Neural cell (in vitro differentiated cells): ENCODE measurements around the gene POLD1. TPM values are rescaled to one million over a fixed set of nuclear protein-coding genes. Genes with fewer than 3 reads are reported as not detected.

Experiments used
- H2AFZ ChIP-seq: fragments of 200-600, 300-800 bp; sonication (generic), shearing (Covaris generic); 2 replicates; pipeline ENCODE4 v1.6.0; 2014; ENCODE audit warnings: low read depth, mild to moderate bottlenecking, antibody characterized with exemption, low read length, moderate library complexity
- H3F3A ChIP-seq: fragments of 200-600 bp; shearing (Covaris generic); 2 replicates; pipeline ENCODE4 v1.6.1; 2016; ENCODE audit warnings: mild to moderate bottlenecking, moderate library complexity, mixed read lengths, antibody characterized with exemption, low read length; ENCODE audit not compliant: insufficient read depth, poor library complexity, severe bottlenecking
- H3K27ac ChIP-seq: fragments of 200-600, 300-800 bp; sonication (generic), shearing (Covaris generic); 2 replicates; pipeline ENCODE4 v1.5.1; 2014; ENCODE audit warnings: mild to moderate bottlenecking, low read length, moderate library complexity
- H3K27me3 ChIP-seq: fragments of 300-800, 200-600 bp; sonication (generic), shearing (Covaris generic); 2 replicates; pipeline ENCODE4 v1.6.0; 2014; ENCODE audit warnings: mild to moderate bottlenecking, low read depth, low read length, moderate library complexity; ENCODE audit not compliant: insufficient read depth
- H3K36me3 ChIP-seq: fragments of 300-800, 200-600 bp; sonication (generic), shearing (Covaris generic); 2 replicates; pipeline ENCODE4 v1.5.1; 2014; ENCODE audit warnings: mild to moderate bottlenecking, antibody characterized with exemption, low read length, moderate library complexity; ENCODE audit not compliant: insufficient read depth
- H3K4me2 ChIP-seq: fragments of 300-800, 200-600 bp; sonication (generic), shearing (Covaris generic); 2 replicates; pipeline ENCODE4 v1.6.0; 2014; ENCODE audit warnings: mild to moderate bottlenecking, low read length
- H3K4me3 ChIP-seq: fragments of 300-800, 200-600 bp; sonication (generic), shearing (Covaris generic); 2 replicates; pipeline ENCODE4 v1.5.1; 2014; ENCODE audit warnings: mild to moderate bottlenecking, low read length, moderate library complexity
- H3K79me2 ChIP-seq: fragments of 200-600 bp; shearing (Covaris generic); replicated peaks from 2 replicates; pipeline ENCODE4 v1.6.0; 2014; ENCODE audit warnings: mild to moderate bottlenecking, low read length, moderate library complexity; ENCODE audit not compliant: insufficient read depth
- H3K9ac ChIP-seq: fragments of 300-800, 200-600 bp; sonication (generic), shearing (Covaris generic); 2 replicates; pipeline ENCODE4 v1.6.1; 2016; ENCODE audit warnings: mild to moderate bottlenecking, low read length, mixed read lengths
- H3K9me2 ChIP-seq: fragments of 200-600 bp; shearing (Covaris generic); 2 replicates; pipeline ENCODE4 v1.6.1; 2016; ENCODE audit warnings: mild to moderate bottlenecking, low read length, mixed read lengths; ENCODE audit not compliant: insufficient read depth
- H3K9me3 ChIP-seq: fragments of 200-600, 300-800 bp; sonication (generic), shearing (Covaris generic); 2 replicates; pipeline ENCODE4 v1.6.1; 2016; ENCODE audit warnings: mild to moderate bottlenecking, mixed run types, low read length, moderate library complexity, mixed read lengths
- H4K20me1 ChIP-seq: fragments of 200-600 bp; shearing (Covaris generic); 2 replicates; pipeline ENCODE4 v1.6.1; 2016; ENCODE audit warnings: mild to moderate bottlenecking, mixed run types; ENCODE audit not compliant: insufficient read depth
- CTCF ChIP-seq: fragments of 450-650 bp; IDR thresholded peaks from 2 replicates; pipeline ENCODE4 v1.5.1; 2014; ENCODE audit warnings: antibody characterized with exemption, mild to moderate bottlenecking, moderate library complexity; ENCODE audit not compliant: poor library complexity, severe bottlenecking
- EP300 ChIP-seq: fragments of 450-650 bp; conservative IDR thresholded peaks from 2 replicates; pipeline ENCODE4 v1.6.1; 2014; ENCODE audit warnings: antibody characterized with exemption, mild to moderate bottlenecking, moderate library complexity; ENCODE audit not compliant: poor library complexity, severe bottlenecking
- EZH2 ChIP-seq: fragments of 200-600, 300-800 bp; shearing (Covaris generic), sonication (generic); IDR thresholded peaks from 2 replicates; pipeline ENCODE4 v1.6.1; 2014; ENCODE audit warnings: antibody characterized with exemption, low read length, borderline replicate concordance, mild to moderate bottlenecking; ENCODE audit not compliant: insufficient read depth, poor library complexity, severe bottlenecking
- MXI1 ChIP-seq: fragments of 450-650 bp; conservative IDR thresholded peaks from 2 replicates; pipeline ENCODE4 v1.6.1; 2014; ENCODE audit warnings: antibody characterized with exemption, mild to moderate bottlenecking; ENCODE audit not compliant: poor library complexity, severe bottlenecking
- POLR2AphosphoS5 ChIP-seq: IDR thresholded peaks from 2 replicates; pipeline ENCODE4 v1.6.1; 2012
- RAD21 ChIP-seq: fragments of 450-650 bp; conservative IDR thresholded peaks from 2 replicates; pipeline ENCODE4 v1.6.1; 2014; ENCODE audit warnings: antibody characterized with exemption, mild to moderate bottlenecking, moderate library complexity
- REST ChIP-seq: IDR thresholded peaks from 2 replicates; pipeline ENCODE4 v1.6.1; 2012; ENCODE audit warnings: borderline replicate concordance
- SMC3 ChIP-seq: fragments of 450-650 bp; conservative IDR thresholded peaks from 2 replicates; pipeline ENCODE4 v1.6.1; 2014; ENCODE audit warnings: antibody characterized with exemption, mild to moderate bottlenecking, moderate library complexity; ENCODE audit not compliant: poor library complexity
- TAF1 ChIP-seq: IDR thresholded peaks from 2 replicates; pipeline ENCODE4 v1.6.1; 2012; ENCODE audit warnings: low read depth
- polyA plus RNA-seq: library from polyadenylated mRNA; depleted of rRNA; stranded (reverse); fragments of >200 nt; gene quantifications from 2 replicates; pipeline ENCODE4 v1.2.3, GENCODE V29; 2014

The POLD1 gene
- polyA plus RNA-seq, 1 donor from 2014 or later: 13.1 TPM

- peak overlapping the region; percentile 82 for H3K4me2 ChIP-seq
- no peaks in the 10 kb centered on the region for H3K79me2 ChIP-seq
- H3K9ac ChIP-seq: peak overlapping the region; percentile 58
- H2AFZ ChIP-seq: peak overlapping the region; percentile 29
- peak overlapping the region; percentile 83 for H3K4me3 ChIP-seq
- H3K9me2 ChIP-seq: no peaks in the 10 kb centered on the region
- no peaks in the 10 kb centered on the region for H3K36me3 ChIP-seq
- H3K27me3 ChIP-seq: no peaks in the 10 kb centered on the region
- no peak overlapping the region for H3K27ac ChIP-seq
- peaks cover 4% of the 10 kb centered on the region for H3F3A ChIP-seq
- TF ChIP-seq SMC3: peak; percentile 17
- TF ChIP-seq MXI1: no peak
- H3K9me3 ChIP-seq: no peaks in the 10 kb centered on the region
- H4K20me1 ChIP-seq: no peaks in the 10 kb centered on the region
Observed at GRCh38 chr19:50384685-50385535, 763 bp downstream of the POLD1 start.

- no peak overlapping the region for H2AFZ ChIP-seq
- peaks cover 4% of the 10 kb centered on the region for H3F3A ChIP-seq
- no peaks in the 10 kb centered on the region for H3K9me3 ChIP-seq
- no peak overlapping the region for H3K9ac ChIP-seq
- H3K4me3 ChIP-seq: no peak overlapping the region
- no peaks in the 10 kb centered on the region for H3K36me3 ChIP-seq
- TF ChIP-seq RAD21: no peak
- no peak for TF ChIP-seq MXI1
- TF ChIP-seq REST: no peak
- TF ChIP-seq POLR2AphosphoS5: no peak
- TF ChIP-seq EZH2: no peak
- no peak for TF ChIP-seq TAF1
- no peak for TF ChIP-seq SMC3
- TF ChIP-seq EP300: no peak
- no peak for TF ChIP-seq CTCF
- H3K4me2 ChIP-seq: no peak overlapping the region
- H3K27me3 ChIP-seq: no peaks in the 10 kb centered on the region
- no peak overlapping the region for H3K27ac ChIP-seq
- no peaks in the 10 kb centered on the region for H3K79me2 ChIP-seq
- H3K9me2 ChIP-seq: no peaks in the 10 kb centered on the region
- no peaks in the 10 kb centered on the region for H4K20me1 ChIP-seq
Observed at GRCh38 chr19:50387176-50387867, 3.2 kb downstream of the POLD1 start.
